MM.1S (cell line): Measurements from ENCODE around the gene DCLRE1B.
A peak's percentile ranks its signal among the peaks of the same experiment; 100 is the strongest.

Experiments
- DNase-seq: peaks from one replicate; pipeline ENCODE4 v3.0.0-alpha.2; 2015
- H2AFZ ChIP-seq: fragments of 300-600 bp; sonication (generic); 2 replicates; pipeline ENCODE4 v1.6.0; 2016; ENCODE audit warnings: antibody characterized with exemption, low read length
- H3F3A ChIP-seq: fragments of 300-600 bp; sonication (generic); 2 replicates; pipeline ENCODE4 v1.6.1; 2016; ENCODE audit warnings: mild to moderate bottlenecking, antibody characterized with exemption, low read length, moderate library complexity, mixed read lengths; ENCODE audit not compliant: insufficient read depth
- H3K27ac ChIP-seq: fragments of 300-600 bp; sonication (generic); 2 replicates; pipeline ENCODE4 v1.5.1; 2016; ENCODE audit warnings: mild to moderate bottlenecking, low read length
- H3K27me3 ChIP-seq: fragments of 300-600 bp; sonication (generic); replicated peaks from 2 replicates; pipeline ENCODE4 v1.6.0; 2016; ENCODE audit warnings: low read length; ENCODE audit not compliant: insufficient read depth
- H3K36me3 ChIP-seq: fragments of 300-600 bp; sonication (generic); replicated peaks from 2 replicates; pipeline ENCODE4 v1.6.1; 2016; ENCODE audit warnings: mild to moderate bottlenecking, low read length, mixed read lengths; ENCODE audit not compliant: insufficient read depth
- H3K4me1 ChIP-seq: fragments of 300-600 bp; sonication (generic); 2 replicates; pipeline ENCODE4 v1.6.1; 2016; ENCODE audit warnings: low read length, mixed read lengths
- H3K4me2 ChIP-seq: fragments of 300-600 bp; sonication (generic); 2 replicates; pipeline ENCODE4 v1.6.0; 2016; ENCODE audit warnings: low read depth, low read length
- H3K4me3 ChIP-seq: fragments of 300-600 bp; sonication (generic); 2 replicates; pipeline ENCODE4 v1.5.1; 2016; ENCODE audit warnings: low read length, mixed read lengths
- H3K79me2 ChIP-seq: fragments of 300-600 bp; sonication (generic); 2 replicates; pipeline ENCODE4 v1.6.1; 2016; ENCODE audit warnings: mixed run types, low read length, mixed read lengths
- H3K9ac ChIP-seq: fragments of 300-600 bp; sonication (generic); 2 replicates; pipeline ENCODE4 v1.6.1; 2016; ENCODE audit warnings: low read length, mixed read lengths
- H3K9me2 ChIP-seq: fragments of 300-600 bp; sonication (generic); replicated peaks from 2 replicates; pipeline ENCODE4 v1.6.1; 2016; ENCODE audit warnings: mild to moderate bottlenecking, low read length, mixed read lengths; ENCODE audit not compliant: insufficient read depth
- H3K9me3 ChIP-seq: fragments of 300-600 bp; sonication (generic); replicated peaks from 2 replicates; pipeline ENCODE4 v1.6.1; 2016; ENCODE audit warnings: mild to moderate bottlenecking, low read length, mixed read lengths; ENCODE audit not compliant: insufficient read depth
- H4K20me1 ChIP-seq: fragments of 300-600 bp; sonication (generic); 2 replicates; pipeline ENCODE4 v1.6.1; 2016; ENCODE audit warnings: mild to moderate bottlenecking, low read length, moderate library complexity, mixed read lengths; ENCODE audit not compliant: insufficient read depth
- EZH2 ChIP-seq: fragments of 300-600 bp; sonication (generic); optimal IDR thresholded peaks from 2 replicates; pipeline ENCODE3; 2017; ENCODE audit warnings: low read depth, mild to moderate bottlenecking, antibody characterized with exemption, low read length, mixed read lengths
- EZH2phosphoT487 ChIP-seq: fragments of 300-600 bp; sonication (generic); IDR thresholded peaks from 2 replicates; pipeline ENCODE4 v1.6.1; 2018; ENCODE audit warnings: antibody characterized with exemption, low read length
- TF ChIP-seq, protein P1 (sequence below): fragments of 300-600 bp; sonication (generic); IDR thresholded peaks from 2 replicates; pipeline ENCODE4 v1.5.1; 2016; ENCODE audit warnings: antibody characterized with exemption, low read length, mixed read lengths

The DCLRE1B gene

GRCh38 chr1:113938192-113938591 lies 33.1 kb downstream of the DCLRE1B start:
- Histone ChIP-seq H3K9me3 (no peaks in the 10 kb centered on the region), H3K36me3 (no peaks in the 10 kb centered on the region), H2AFZ (no peak overlapping the region), H3K79me2 (peaks cover 81% of the 10 kb centered on the region), H4K20me1 (no peaks in the 10 kb centered on the region), H3K9me2 (no peaks in the 10 kb centered on the region), H3K27me3 (no peaks in the 10 kb centered on the region), H3K9ac (no peak overlapping the region), H3K4me1 (peaks cover 32% of the 10 kb centered on the region), H3K4me2 (no peak overlapping the region), H3K27ac (no peak overlapping the region; the same call in 1 of the 2 replicates), H3F3A (peaks cover 27% of the 10 kb centered on the region), H3K4me3 (no peak overlapping the region)
- DNase-seq = no peak
- TF ChIP-seq EZH2 (no peak), EZH2phosphoT487 (no peak)
- TF ChIP-seq, protein P1, sequence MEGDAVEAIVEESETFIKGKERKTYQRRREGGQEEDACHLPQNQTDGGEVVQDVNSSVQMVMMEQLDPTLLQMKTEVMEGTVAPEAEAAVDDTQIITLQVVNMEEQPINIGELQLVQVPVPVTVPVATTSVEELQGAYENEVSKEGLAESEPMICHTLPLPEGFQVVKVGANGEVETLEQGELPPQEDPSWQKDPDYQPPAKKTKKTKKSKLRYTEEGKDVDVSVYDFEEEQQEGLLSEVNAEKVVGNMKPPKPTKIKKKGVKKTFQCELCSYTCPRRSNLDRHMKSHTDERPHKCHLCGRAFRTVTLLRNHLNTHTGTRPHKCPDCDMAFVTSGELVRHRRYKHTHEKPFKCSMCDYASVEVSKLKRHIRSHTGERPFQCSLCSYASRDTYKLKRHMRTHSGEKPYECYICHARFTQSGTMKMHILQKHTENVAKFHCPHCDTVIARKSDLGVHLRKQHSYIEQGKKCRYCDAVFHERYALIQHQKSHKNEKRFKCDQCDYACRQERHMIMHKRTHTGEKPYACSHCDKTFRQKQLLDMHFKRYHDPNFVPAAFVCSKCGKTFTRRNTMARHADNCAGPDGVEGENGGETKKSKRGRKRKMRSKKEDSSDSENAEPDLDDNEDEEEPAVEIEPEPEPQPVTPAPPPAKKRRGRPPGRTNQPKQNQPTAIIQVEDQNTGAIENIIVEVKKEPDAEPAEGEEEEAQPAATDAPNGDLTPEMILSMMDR = no peak

GRCh38 chr1:113940365-113941244 lies 35.5 kb downstream of the DCLRE1B start:
- TF ChIP-seq, protein P1 = no peak
- no peak for TF ChIP-seq EZH2
- TF ChIP-seq EZH2phosphoT487 = no peak
- no peaks in the 10 kb centered on the region for H3K27me3 ChIP-seq
- H3K9ac ChIP-seq = peak overlapping the region; percentile 62
- no peaks in the 10 kb centered on the region for H3K9me2 ChIP-seq
- peaks cover 35% of the 10 kb centered on the region for H3F3A ChIP-seq
- no peaks in the 10 kb centered on the region for H3K36me3 ChIP-seq
- H2AFZ ChIP-seq = no peak overlapping the region
- H3K4me3 ChIP-seq = peak overlapping the region; percentile 46
- H4K20me1 ChIP-seq = no peaks in the 10 kb centered on the region
- H3K4me1 ChIP-seq = peaks cover 42% of the 10 kb centered on the region
- H3K9me3 ChIP-seq = no peaks in the 10 kb centered on the region
- peak overlapping the region; percentile 68 for H3K4me2 ChIP-seq
- peak overlapping the region; percentile 99 for H3K27ac ChIP-seq
- H3K79me2 ChIP-seq = peaks cover 79% of the 10 kb centered on the region
- peak; percentile 76 for DNase-seq

GRCh38 chr1:113941245-113941559 lies 36.1 kb downstream of the DCLRE1B start:
- H3K4me1 ChIP-seq = peaks cover 42% of the 10 kb centered on the region
- no peaks in the 10 kb centered on the region for H3K27me3 ChIP-seq
- peak overlapping the region; percentile 99 for H3K27ac ChIP-seq
- no peaks in the 10 kb centered on the region for H3K9me2 ChIP-seq
- TF ChIP-seq, protein P1 = no peak
- no peak for TF ChIP-seq EZH2phosphoT487
- no peak for TF ChIP-seq EZH2
- H3K9me3 ChIP-seq = no peaks in the 10 kb centered on the region
- H3K4me3 ChIP-seq = peak overlapping the region; percentile 46; the same call in 1 of the 2 replicates
- no peaks in the 10 kb centered on the region for H4K20me1 ChIP-seq
- H3K4me2 ChIP-seq = peak overlapping the region; percentile 68
- H2AFZ ChIP-seq = no peak overlapping the region
- peaks cover 40% of the 10 kb centered on the region for H3F3A ChIP-seq
- H3K36me3 ChIP-seq = no peaks in the 10 kb centered on the region
- peaks cover 76% of the 10 kb centered on the region for H3K79me2 ChIP-seq
- peak; percentile 49 for DNase-seq
- peak overlapping the region; percentile 62; the same call in 1 of the 2 replicates for H3K9ac ChIP-seq
